Right atrium auricular region (tissue), 2 donors: Measurements from ENCODE around the gene THBS1. TPM values are rescaled to one million over a fixed set of nuclear protein-coding genes. Genes with fewer than 3 reads are reported as not detected.
A peak's percentile ranks its signal among the peaks of the same experiment; 100 is the strongest.

Source experiments
- DNase-seq: peaks from one replicate; pipeline ENCODE4 v3.0.0-alpha.2; 2019; ENCODE audit warnings: low spot score
- H3K27ac ChIP-seq, 2 donors: fragments of 200-600 bp; sonication (generic); 1 replicate in 1 of 2; 2 replicates in 1 of 2; pipeline ENCODE4 v1.5.1; 2016 to 2019
- H3K27me3 ChIP-seq, 2 donors: fragments of 200-600 bp; sonication (generic); one replicate each; pipeline versions ENCODE4 v1.5.1 to v1.6.0; 2017 to 2019
- H3K36me3 ChIP-seq: fragments of 200-600 bp; sonication (generic); one replicate; pipeline ENCODE4 v1.5.1; 2016
- H3K4me1 ChIP-seq, 2 donors: fragments of 200-600 bp; sonication (generic); one replicate each; pipeline versions ENCODE4 v1.5.1 to v1.6.0; 2017 to 2019
- H3K4me3 ChIP-seq, 2 donors: fragments of 200-600 bp; sonication (generic); 1 replicate in 1 of 2; 2 replicates in 1 of 2; pipeline ENCODE4 v1.5.1; 2017 to 2019; ENCODE audit warnings: mild to moderate bottlenecking in 1 of 2, moderate library complexity in 1 of 2
- H3K9me3 ChIP-seq, 2 donors: fragments of 200-600 bp; sonication (generic); one replicate each; pipeline ENCODE4 v1.5.1; 2019
- CTCF ChIP-seq, 2 donors: fragments of 200-600 bp; sonication (generic); IDR thresholded peaks; one replicate each; pipeline ENCODE4 v1.5.1; 2019; ENCODE audit warnings: antibody characterized with exemption in 2 of 2
- total RNA-seq, 2 donors: library from RNA; depleted of rRNA; stranded (reverse); fragments of >200 nt; gene quantifications; one replicate each; pipeline ENCODE4 v1.1.0, GENCODE V29; 2016

Gene THBS1
- total RNA-seq, 2 donors from 2014 or later = 67.8 to 205 TPM

GRCh38 chr15:39539973-39540558, 40.8 kb upstream of the THBS1 start:
- H3K36me3 ChIP-seq = no peaks in the 10 kb centered on the region
- H3K4me3 ChIP-seq = no peak overlapping the region
- TF ChIP-seq CTCF (IDR thresholded peaks at IDR 0.05) = no peak
- peaks cover 0 to 10% of the 10 kb centered on the region in 2 donors for H3K4me1 ChIP-seq
- peaks cover 0 to 5% of the 10 kb centered on the region in 2 donors for H3K9me3 ChIP-seq
- DNase-seq = peak; percentile 13
- peak overlapping the region in 1 of 2 donors; percentile 60 for H3K27ac ChIP-seq
- H3K27me3 ChIP-seq = no peaks in the 10 kb centered on the region

GRCh38 chr15:39542385-39543065, 38.4 kb upstream of the THBS1 start:
- peaks cover 0 to 10% of the 10 kb centered on the region in 2 donors for H3K4me1 ChIP-seq
- no peaks in the 10 kb centered on the region for H3K27me3 ChIP-seq
- TF ChIP-seq CTCF (IDR thresholded peaks at IDR 0.05) = no peak
- H3K4me3 ChIP-seq = no peak overlapping the region
- no peaks in the 10 kb centered on the region for H3K36me3 ChIP-seq
- peaks cover 0 to 14% of the 10 kb centered on the region in 2 donors for H3K9me3 ChIP-seq
- DNase-seq = peak; percentile 11
- H3K27ac ChIP-seq = no peak overlapping the region

- H3K36me3 ChIP-seq = no peaks in the 10 kb centered on the region
- H3K27me3 ChIP-seq = no peaks in the 10 kb centered on the region
- peaks cover 0 to 14% of the 10 kb centered on the region in 2 donors for H3K9me3 ChIP-seq
- H3K4me1 ChIP-seq = peaks cover 0 to 10% of the 10 kb centered on the region in 2 donors
- peak; percentile 32 for DNase-seq
- H3K27ac ChIP-seq = no peak overlapping the region
- H3K4me3 ChIP-seq = no peak overlapping the region
- TF ChIP-seq CTCF (IDR thresholded peaks at IDR 0.05) = no peak
Observed at GRCh38 chr15:39543651-39544050, 37.2 kb upstream of the THBS1 start.

GRCh38 chr15:39546842-39547241, 34.0 kb upstream of the THBS1 start:
- peaks cover 0 to 14% of the 10 kb centered on the region in 2 donors for H3K9me3 ChIP-seq
- TF ChIP-seq CTCF (IDR thresholded peaks at IDR 0.05) = no peak
- no peak overlapping the region for H3K27ac ChIP-seq
- no peak overlapping the region for H3K4me3 ChIP-seq
- no peaks in the 10 kb centered on the region for H3K4me1 ChIP-seq
- H3K27me3 ChIP-seq = no peaks in the 10 kb centered on the region
- no peaks in the 10 kb centered on the region for H3K36me3 ChIP-seq
- no peak for DNase-seq

- TF ChIP-seq CTCF (IDR thresholded peaks at IDR 0.05) = no peak
- no peak for DNase-seq
- Histone ChIP-seq H3K9me3 (peaks cover 0 to 14% of the 10 kb centered on the region in 2 donors), H3K4me1 (peaks cover 0 to 4% of the 10 kb centered on the region in 2 donors), H3K36me3 (no peaks in the 10 kb centered on the region), H3K27ac (no peak overlapping the region), H3K27me3 (no peaks in the 10 kb centered on the region), H3K4me3 (no peak overlapping the region)
Observed at GRCh38 chr15:39548561-39548960, 32.3 kb upstream of the THBS1 start.
